Inflammatory macrophage treated with lipopolysaccharide for 1 hour (primary cell): ENCODE data around the gene TCTN1.

ENCODE experiments used
- DNase-seq, 2 donors: peaks; one replicate each; pipeline ENCODE4 v3.0.0-alpha.2; 2020 to 2022

Gene TCTN1

DNA sequence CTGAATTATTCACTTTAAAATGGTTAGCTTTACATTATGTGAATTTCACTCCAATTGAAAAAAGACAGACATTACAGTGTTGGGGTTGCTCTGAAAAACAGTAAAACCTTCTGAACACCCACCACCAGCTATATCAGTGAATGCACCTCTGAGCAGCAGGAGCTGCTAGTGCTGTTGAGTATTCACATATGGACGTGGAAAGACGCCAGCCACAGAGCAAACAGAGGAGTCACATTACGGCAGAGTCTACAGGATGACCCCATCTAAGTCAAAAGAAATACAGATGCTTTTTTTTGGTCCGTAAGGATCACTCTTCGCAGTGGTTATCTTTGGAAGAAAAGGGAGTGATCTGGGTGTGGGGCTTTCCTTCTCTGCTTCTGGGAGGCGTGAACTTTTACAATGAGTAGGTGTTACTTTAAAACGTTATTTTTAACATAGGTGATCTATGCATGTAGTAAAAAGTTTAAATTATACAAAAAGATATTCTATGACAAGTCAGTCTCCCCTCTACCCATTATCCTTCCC lies 70.4 kb downstream of the TCTN1 start:
- no peak for DNase-seq

DNA sequence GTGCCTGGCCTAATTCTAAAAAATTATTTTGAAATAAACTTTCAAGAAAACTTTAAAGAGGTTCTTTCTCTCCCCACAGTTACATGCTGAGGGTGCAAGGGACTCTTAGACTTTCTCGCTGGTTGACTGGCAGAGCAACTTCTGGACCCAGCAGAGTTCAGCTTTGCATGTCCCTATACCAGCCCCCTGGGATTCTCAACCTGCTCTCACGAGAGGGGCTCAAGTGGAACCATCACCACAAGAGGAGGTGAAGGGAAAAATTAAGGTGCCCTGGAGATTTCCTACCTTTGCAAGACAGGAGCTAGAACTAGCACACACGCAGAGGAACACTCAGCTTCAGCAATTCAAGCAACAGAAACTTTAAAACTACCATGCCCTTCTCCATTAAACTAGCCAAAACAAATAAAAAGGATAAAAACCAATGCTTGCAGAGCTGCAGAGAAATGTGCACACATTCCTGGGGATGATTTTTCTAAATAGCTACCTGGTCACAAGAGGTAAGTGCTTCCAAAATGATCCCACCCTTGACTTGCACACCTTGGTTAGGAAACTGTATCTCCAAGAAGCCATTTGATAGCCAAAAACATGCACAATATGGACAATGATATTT lies 72.5 kb downstream of the TCTN1 start:
- no peak for DNase-seq

DNA sequence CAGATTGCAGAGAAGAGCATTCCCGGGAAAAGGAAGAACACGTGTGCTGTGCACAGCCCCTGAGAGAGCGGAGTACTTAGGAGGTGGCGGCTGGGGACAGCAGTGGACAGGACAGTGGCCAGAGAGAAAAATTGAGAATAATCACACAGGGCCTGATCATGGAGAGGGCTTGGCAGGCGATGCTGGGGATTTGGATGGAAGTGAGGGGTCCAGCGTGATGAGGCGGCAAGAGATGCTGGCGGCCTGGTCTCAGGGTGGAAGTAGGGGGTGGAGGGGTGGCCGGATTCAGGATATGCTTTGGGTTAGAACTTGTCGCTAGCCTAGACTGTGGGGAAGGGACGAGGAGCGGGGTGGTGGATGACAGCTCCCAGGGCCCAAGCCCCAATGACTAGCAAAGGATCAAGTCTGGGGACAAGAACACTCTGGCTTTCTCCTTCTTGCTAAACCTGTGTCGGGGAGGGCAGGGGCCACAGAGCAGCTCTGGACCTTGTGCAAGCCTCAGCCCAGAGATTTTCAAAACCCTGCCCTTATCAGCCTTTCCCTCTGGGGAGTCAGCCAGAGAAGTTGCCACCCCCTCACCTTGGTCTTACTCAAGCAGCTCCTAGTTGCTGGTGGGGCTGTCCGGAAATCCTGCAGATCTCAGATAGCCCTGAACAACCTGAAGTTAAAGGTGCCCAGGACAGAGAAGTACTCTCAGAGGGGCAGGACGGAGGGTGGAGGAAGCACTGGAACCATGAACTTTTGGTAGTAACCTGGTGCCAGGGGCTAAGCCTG lies 73.7 kb downstream of the TCTN1 start:
- DNase-seq = peak; percentile 11 to 46

DNA sequence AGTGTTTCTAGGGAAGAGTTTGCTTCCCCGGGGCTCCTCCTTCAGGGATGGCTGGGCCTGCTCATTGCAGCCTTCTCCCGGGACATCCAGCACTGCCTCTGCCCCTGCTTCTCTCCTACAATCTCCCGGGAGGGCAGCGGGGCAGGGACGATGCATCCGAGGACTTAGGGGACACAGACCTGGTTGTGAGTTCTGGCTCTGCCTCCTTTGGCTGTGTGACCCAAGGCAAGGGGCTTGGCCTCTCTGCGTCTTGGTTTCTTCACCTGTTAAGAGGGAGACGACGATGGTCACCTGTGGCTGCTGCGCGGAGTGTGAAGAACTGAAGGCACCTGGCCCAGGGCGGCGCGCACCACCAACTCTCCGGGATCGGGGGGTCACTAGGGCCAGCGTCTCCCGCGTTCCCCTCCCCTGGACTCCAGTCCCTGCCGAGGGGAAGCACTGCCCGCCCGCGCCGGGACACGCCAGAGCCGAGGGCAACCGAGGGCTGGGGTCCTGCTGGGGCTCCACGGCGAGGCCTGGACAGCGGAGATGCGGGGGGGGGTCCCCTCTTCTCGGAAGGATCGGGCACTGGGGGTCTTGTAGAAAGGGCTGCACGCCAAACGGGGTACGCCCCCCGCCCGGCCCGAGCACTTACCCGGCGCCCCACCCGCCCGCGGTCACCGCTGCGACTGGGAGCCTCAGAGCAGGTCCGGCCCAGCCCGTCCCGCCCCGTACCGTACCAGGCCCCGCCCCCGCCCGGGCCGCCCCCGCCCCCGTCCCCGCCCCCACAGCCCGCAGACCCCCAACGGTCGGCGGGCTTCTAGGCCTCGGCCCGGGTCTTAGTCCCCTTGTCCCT lies 74.7 kb downstream of the TCTN1 start, which contains the start of gene HVCN1:
TSS of gene HVCN1 (minus strand) at position 670 of the 835 bp plus-strand sequence. CDS start 5,870 bp downstream, outside the sequence.
- peak in 1 of 2 donors; percentile 16 for DNase-seq

DNA sequence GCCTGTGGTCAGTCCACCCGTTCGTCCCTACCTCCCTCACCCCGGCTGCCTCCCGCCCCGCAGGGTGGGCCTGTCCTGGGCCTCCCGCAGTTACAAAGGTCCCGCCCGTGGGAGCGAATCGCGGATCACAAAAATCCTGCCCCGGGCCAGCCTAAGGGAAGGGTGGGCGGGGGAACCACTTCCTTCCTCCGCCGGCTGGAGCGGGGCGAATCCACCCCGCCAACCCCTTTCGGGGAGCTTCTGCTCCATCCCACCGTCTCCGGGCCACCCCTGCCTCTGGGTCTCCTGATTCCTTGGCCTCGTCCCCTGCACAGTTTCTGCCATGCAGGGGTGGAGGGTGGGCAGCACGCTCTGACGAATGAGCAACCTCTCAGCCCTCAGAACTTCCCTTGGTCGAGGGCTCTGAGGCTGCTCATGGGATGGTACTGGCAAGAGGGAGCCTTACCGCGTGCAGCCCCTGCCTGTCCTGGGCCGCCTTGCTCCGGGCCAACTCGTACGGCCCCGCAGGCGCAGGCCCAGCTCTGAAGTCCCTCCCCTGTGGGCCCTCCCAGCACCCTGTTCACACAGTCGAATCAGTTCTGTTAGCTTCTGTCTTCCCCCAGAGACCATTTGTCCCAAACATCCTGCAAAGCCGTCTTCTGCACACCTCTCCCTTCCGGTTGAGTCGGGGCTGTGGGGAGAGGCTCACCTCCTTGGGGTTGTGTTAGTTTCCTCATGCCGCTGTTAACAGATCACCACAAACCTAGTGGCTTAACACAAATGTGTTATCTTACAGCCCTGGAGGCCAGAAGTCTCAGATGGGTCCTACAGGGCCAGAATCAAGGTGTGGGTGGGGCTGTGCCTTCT lies 75.6 kb downstream of the TCTN1 start:
- DNase-seq = peak; percentile 69 to 95

DNA sequence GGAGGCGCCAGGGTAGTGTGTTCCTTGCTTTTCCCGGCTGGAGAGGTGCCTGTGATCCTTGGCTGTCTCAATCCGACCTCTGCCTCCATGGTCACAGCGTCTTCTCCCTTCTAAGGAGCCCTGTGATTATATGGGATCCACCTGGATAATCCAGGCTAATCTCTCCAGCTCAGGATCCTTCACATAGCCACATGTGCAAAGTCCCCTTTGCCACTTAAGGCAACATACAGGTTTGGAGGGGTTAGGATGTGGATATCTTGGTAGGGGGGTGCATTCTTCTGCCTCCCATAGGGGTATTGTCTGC lies 76.2 kb downstream of the TCTN1 start:
- no peak for DNase-seq

DNA sequence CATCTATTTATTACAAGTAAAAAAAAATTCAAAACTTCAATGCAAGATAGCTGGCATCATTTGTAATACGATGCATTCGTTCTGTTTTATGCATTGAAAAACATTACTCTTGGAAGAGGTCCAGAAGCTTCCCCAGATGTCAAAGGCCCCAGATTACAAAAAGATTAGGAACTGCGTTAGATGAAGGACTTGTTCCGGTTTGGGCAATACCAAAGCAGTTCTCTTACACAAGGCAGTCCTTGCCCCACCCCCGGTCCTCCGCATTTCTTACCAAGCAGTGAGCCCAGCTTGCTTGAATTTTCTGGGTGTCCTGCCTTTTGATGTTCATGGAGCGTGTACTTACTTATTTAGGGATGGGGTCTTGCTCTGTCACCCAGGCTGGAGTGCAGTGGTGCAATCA lies 79.8 kb downstream of the TCTN1 start:
- DNase-seq = peak; percentile 84 to 91

DNA sequence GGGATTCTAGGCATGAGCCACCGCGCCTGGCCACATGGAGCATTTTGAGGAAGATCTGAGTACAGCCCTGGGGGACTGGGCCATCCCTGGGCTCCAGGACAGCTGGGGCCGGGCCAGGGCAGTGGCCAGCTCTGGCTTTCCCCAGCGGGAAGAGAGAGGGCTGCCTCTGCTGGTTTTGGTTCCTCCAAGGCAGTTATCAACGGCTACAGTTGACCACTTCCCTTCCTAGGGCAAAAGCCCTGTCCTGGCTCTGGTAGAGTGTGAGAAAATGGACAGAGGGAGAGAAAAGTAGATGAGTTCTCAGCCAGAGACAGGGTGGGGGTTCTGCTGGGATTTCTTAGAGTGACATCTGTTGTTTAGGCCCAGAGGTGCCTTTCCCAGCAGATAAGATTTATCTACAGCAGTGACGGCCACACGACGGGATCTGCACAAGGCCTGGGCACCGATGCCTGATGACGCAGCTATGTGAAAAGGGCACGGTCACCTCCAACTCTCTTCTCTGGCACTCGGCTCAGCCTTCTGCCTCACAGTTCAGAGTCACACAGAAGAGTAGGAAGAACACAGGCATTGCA lies 80.5 kb downstream of the TCTN1 start:
- peak; percentile 81 to 85 for DNase-seq

DNA sequence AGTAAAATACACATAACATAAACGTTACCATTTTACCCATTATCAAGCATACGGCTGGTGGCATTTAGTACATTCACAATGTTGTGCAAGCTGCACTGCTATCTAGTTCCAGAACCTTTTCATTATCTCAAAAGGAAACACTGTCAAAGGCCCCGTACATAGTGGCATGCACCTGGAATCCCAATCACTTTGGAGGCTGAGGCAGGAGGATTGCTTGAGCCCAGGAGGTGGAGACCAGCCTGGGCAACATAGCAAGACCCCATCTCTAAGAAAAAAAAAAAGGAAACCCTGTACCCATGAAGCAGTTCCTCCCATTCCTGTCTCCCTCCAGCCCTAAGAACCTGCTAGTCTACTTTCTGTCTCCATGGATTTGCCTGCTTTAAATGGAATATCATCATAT lies 82.4 kb downstream of the TCTN1 start:
- no peak for DNase-seq

DNA sequence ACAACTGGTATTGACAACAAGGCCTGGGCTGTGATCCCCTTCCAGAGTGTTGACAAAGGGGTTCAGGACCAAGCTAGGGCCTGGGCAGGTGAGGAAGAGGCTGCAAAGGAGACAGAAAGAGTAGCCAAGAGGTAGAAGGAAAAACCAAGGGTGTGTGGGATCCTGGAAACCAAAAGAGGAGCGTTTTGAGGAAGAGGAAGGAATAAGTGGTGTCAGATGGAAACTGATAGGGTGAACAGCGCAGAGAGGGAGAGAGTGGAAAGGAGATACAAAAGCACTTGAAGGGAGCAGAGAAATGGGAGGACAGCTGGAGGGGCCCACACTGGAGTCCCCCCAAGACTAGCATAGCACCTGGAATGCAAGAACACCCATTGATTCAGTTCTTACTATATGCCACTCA lies 83.3 kb downstream of the TCTN1 start:
- DNase-seq = peak; percentile 17 to 42

DNA sequence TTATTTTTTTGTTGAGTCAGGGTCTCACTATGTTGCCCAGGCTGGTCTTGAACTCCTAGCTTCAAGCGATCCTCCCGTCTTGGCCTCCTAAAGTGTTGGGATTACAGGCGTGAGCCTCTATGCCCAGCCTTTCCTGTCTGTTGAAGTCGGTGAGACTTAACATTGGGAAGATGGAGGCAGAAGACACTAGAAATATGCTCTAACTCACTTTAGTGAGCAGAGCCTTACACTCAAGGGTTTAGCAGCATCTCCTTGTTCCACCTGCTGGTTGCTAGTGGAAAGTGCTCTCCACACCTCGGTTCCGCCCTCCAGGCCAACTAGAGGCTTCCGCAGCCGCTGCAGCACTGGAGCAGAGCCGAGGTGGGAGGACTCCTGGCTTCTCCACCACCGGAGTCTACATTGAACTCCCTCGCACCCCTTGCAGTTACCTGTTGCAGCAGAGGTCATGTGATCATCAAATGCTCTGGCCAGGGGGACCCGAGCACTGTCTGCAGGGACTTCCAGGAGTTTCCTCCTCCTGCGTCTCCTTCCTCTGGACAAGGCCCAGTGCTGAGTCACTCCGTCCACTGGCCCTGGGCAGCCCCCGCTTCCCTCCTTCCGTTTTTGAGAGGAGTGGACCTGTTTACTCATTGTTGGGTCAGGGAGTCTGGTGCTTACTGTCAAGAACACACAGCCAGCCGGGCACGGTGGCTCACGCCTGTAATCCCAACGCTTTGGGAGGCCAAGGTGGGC lies 84.4 kb downstream of the TCTN1 start:
- DNase-seq = peak; percentile 92
